Measurements from ENCODE around the gene FHAD1.

GRCh38 chr1:15336866-15337265, 89.8 kb downstream of the FHAD1 start:
- no peak for TF ChIP-seq POLR2AphosphoS5 (IDR thresholded peaks at IDR 0.05)
- TF ChIP-seq POLR2A (IDR thresholded peaks at IDR 0.05), result no peak
- TF ChIP-seq CTCF (IDR thresholded peaks at IDR 0.05), result no peak

All from prostate gland (tissue), 2 donors.